ENCODE results near the gene TPH1.

DNA sequence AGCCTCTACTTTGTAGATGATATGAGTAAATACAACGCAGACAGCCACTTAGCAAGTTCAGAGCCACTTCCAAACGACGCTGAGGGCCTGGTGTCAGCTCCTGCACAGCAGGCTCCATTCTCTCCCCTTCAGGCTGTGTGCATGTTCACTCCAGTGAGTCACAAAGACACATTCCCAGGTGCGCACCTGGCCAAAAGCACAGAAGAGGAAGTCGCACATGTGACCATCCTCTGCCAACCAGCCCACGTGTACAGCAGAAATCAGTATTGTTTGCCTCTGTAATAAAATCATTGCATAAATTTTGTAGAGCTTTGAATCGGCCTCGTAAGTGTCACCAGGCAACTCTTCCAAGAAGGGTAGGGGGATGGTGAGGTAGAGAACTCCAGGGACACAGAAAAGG lies 19.5 kb upstream of the TPH1 start:
- no peak for TF ChIP-seq TAF1 (IDR thresholded peaks at IDR 0.05; ENCODE audit: borderline replicate concordance, low read depth, low read length)
- no peak for TF ChIP-seq POLR2AphosphoS5 (IDR thresholded peaks at IDR 0.05; ENCODE audit: low read depth, low read length)

All from GM12892 (cell line).